NT2/D1 (cell line): Measurements from ENCODE around the gene ACADS.

Experiments used
- SUZ12 ChIP-seq: IDR thresholded peaks from 2 replicates; pipeline ENCODE4 v1.6.1; 2011; ENCODE audit not compliant: insufficient read length, insufficient read depth; ENCODE audit errors: extremely low read depth
- ZNF274 ChIP-seq: IDR thresholded peaks from 2 replicates; pipeline ENCODE4 v1.6.1; 2011; ENCODE audit warnings: mild to moderate bottlenecking, low read depth, low read length

GRCh38 chr12:120726510-120726793, 826 bp downstream of the ACADS start:
- no peak for TF ChIP-seq SUZ12
- no peak for TF ChIP-seq ZNF274
